Measurements from ENCODE around the gene MYOZ2. TPM values are rescaled to one million over a fixed set of nuclear protein-coding genes. Genes with fewer than 3 reads are reported as not detected.

The MYOZ2 gene
- total RNA-seq, 6 experiments from 2014 or later, result 0.07 to 0.19 (median 0.12) TPM; not detected in 3

- no peak for ATAC-seq
These were observed 73.4 kb downstream of the MYOZ2 start for GRCh38 chr4:119209077-119209476.

GRCh38 chr4:119209586-119209985, 74.0 kb downstream of the MYOZ2 start:
- no peaks in the 10 kb centered on the region for H3K36me3 ChIP-seq
- no peaks in the 10 kb centered on the region for H3K4me1 ChIP-seq
- no peak for ATAC-seq
- DNase-seq, result no peak
- no peaks in the 10 kb centered on the region for H3K9me3 ChIP-seq
- no peak overlapping the region for H3K4me3 ChIP-seq
- H3K27ac ChIP-seq, result no peak overlapping the region
- H3K27me3 ChIP-seq, result no peaks in the 10 kb centered on the region
- intact Hi-C loops (cut with DNase I), result no loop called here
- 100% methylated on average over 1 of the region's 1 CpG for WGBS (ENCODE audit: insufficient coverage, low coverage, low lambda C conversion rate, missing lambda C conversion rate)
- TF ChIP-seq CTCF (IDR thresholded peaks at IDR 0.05), result no peak

More at GRCh38 chr4:119209077-119209476, 73.4 kb downstream of the MYOZ2 start:
- Histone ChIP-seq H3K9me3 (no peaks in the 10 kb centered on the region), H3K4me1 (no peaks in the 10 kb centered on the region), H3K27ac (no peak overlapping the region), H3K27me3 (no peaks in the 10 kb centered on the region), H3K36me3 (no peaks in the 10 kb centered on the region), H3K4me3 (no peak overlapping the region)
- intact Hi-C loops (cut with DNase I), result no loop called here
- DNase-seq, result no peak
- TF ChIP-seq CTCF (IDR thresholded peaks at IDR 0.05), result no peak
- no peak for TF ChIP-seq POLR2A (IDR thresholded peaks at IDR 0.05)

- H3K27ac ChIP-seq, result no peak overlapping the region
- WGBS (ENCODE audit: insufficient coverage, low coverage, low lambda C conversion rate, missing lambda C conversion rate), result 75% methylated on average over 4 of the region's 4 CpGs
- no peak for DNase-seq
These were observed 75.1 kb downstream of the MYOZ2 start for GRCh38 chr4:119210775-119211174.

GRCh38 chr4:119211867-119212233, 76.2 kb downstream of the MYOZ2 start:
- Histone ChIP-seq H3K36me3 (no peaks in the 10 kb centered on the region), H3K4me1 (no peaks in the 10 kb centered on the region), H3K27ac (peak overlapping the region; percentile 70 to 96 (median 87)), H3K27me3 (no peaks in the 10 kb centered on the region), H3K4me3 (peak overlapping the region; percentile 84 to 94 (median 84)), H3K9me3 (no peaks in the 10 kb centered on the region)
- DNase-seq (peak in 1 of 3 donors; percentile 45), ATAC-seq (peak in 3 of 4 donors; percentile 3 to 28 (median 5))
- no peak for TF ChIP-seq POLR2A (IDR thresholded peaks at IDR 0.05)
- TF ChIP-seq CTCF (IDR thresholded peaks at IDR 0.05), result peak in 1 of 4 donors; percentile 17
- intact Hi-C loops (cut with DNase I), result no loop called here
- WGBS (ENCODE audit: insufficient coverage, low coverage, low lambda C conversion rate, missing lambda C conversion rate), result 0% methylated on average over 10 of the region's 12 CpGs

More at GRCh38 chr4:119210775-119211174, 75.1 kb downstream of the MYOZ2 start:
- no peak overlapping the region for H3K4me3 ChIP-seq
- TF ChIP-seq POLR2A (IDR thresholded peaks at IDR 0.05) (no peak), CTCF (IDR thresholded peaks at IDR 0.05) (no peak)
- H3K27me3 ChIP-seq, result no peaks in the 10 kb centered on the region
- H3K9me3 ChIP-seq, result no peaks in the 10 kb centered on the region
- no peak for ATAC-seq
- intact Hi-C loops (cut with DNase I), result no loop called here
- no peaks in the 10 kb centered on the region for H3K4me1 ChIP-seq
- H3K36me3 ChIP-seq, result no peaks in the 10 kb centered on the region
